Skeletal muscle tissue (tissue), 4 donors: ENCODE data around the gene SNX10. TPM values are rescaled to one million over a fixed set of nuclear protein-coding genes. Genes with fewer than 3 reads are reported as not detected.

ENCODE experiments used
- H3K27ac ChIP-seq: one replicate; pipeline ENCODE4 v1.7.0; 2013; ENCODE audit warnings: mild to moderate bottlenecking, low read depth, low read length, inconsistent platforms
- H3K27me3 ChIP-seq, 3 donors: one replicate each; pipeline ENCODE4 v1.7.0; 2013; ENCODE audit warnings: low read length in 3 of 3; ENCODE audit not compliant: control insufficient read depth in 3 of 3, insufficient read depth in 3 of 3
- H3K36me3 ChIP-seq, 3 donors: one replicate each; pipeline ENCODE4 v1.7.0; 2013; ENCODE audit warnings: low read length in 3 of 3; ENCODE audit not compliant: control insufficient read depth in 3 of 3, insufficient read depth in 3 of 3
- H3K4me1 ChIP-seq, 3 donors: one replicate each; pipeline ENCODE4 v1.7.0; 2013; ENCODE audit warnings: low read length in 3 of 3, mild to moderate bottlenecking in 3 of 3; ENCODE audit not compliant: control insufficient read depth in 3 of 3, insufficient read depth in 3 of 3
- H3K4me3 ChIP-seq, 3 donors: one replicate each; pipeline ENCODE4 v1.7.0; 2013; ENCODE audit warnings: low read length in 3 of 3
- H3K9ac ChIP-seq, 3 donors: one replicate each; pipeline ENCODE4 v1.7.0; 2013; ENCODE audit warnings: low read length in 3 of 3, mild to moderate bottlenecking in 3 of 3, moderate library complexity in 2 of 3, low read depth in 1 of 3
- H3K9me3 ChIP-seq, 3 donors: one replicate each; pipeline ENCODE4 v1.7.0; 2013; ENCODE audit warnings: low read length in 3 of 3; ENCODE audit not compliant: control insufficient read depth in 3 of 3
- total RNA-seq: library from RNA; depleted of rRNA; stranded (reverse); fragments of >200 nt; gene quantifications from one replicate; pipeline ENCODE4 v1.2.3, GENCODE V29; 2014
- donor health status: Osteomylitis.

The SNX10 gene
- total RNA-seq, 1 donor from 2014 or later, result 2.6 TPM

DNA sequence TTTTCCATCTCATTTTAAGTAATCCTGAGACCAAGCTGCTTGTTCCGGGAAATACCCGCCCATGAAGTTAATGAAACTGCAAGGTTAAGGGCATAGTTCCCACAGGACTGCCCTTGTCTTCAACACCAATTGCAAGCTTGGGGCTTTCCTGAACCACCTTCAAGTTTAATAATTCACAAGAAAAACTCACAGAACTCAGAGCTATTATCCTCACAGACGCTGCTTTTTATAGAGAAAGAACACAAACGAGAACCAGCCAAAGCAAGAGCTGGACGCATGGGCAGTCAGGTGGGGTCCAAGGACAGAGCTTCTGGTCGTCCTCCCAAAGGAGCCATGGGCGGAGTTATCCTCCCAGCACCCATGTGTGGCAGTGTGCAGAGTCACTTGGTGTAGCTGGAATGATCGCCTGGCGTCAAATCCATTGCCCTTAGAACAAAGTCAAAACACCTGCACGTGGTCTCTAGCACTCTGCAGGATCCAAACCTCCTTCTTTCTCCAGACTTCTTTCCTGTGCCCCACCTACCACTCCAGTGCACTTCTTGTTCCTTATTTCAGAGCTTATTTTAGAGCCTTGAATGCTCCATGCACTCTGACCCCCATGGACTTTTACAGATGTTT lies 56.7 kb downstream of the SNX10 start:
- no peaks in the 10 kb centered on the region for H3K36me3 ChIP-seq
- H3K4me1 ChIP-seq, result no peaks in the 10 kb centered on the region
- H3K9me3 ChIP-seq, result no peaks in the 10 kb centered on the region
- H3K4me3 ChIP-seq, result no peak overlapping the region
- no peaks in the 10 kb centered on the region for H3K27me3 ChIP-seq
- no peak overlapping the region for H3K9ac ChIP-seq
- H3K27ac ChIP-seq, result no peak overlapping the region

DNA sequence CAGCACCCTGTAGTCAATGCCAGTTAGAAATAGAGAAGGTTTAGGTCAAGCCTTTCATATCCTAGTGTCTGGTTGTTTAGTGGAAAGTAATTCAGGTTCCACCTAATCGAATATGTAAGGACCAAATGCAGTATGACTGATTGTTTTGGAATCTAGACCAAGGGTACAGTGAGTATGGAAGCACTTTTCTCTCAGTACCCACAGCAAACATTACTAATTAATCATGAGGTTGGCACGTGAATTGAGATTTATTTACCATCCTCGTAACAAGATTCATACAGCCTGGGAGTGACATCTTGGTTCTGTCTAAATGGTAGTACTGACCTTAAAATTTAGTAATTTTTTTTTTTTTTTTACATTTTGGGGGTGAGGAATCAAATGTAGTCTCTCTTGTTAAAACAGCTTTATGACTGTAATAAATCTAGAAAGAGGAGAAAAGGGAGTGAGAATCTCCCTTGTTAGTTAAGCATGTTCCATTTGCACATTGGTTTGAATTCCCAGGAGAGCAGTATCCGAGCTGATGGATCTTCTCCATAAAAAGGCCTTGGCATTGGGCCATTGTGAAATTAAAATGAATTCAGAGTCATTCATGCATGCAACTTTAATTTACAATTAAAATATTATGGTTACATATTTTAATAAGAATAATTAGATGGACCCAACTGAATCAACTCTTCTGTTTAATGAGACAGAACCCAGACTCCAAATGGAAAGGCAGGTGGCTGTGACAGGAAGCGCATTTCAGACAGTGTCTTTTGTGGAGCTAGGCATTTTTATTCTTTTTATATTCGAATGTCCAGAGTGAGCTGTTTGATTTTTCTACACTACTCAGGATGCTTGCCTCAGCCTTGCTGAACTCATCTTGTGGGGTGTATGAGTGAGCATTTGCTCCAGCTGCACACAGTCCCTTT lies 57.6 kb downstream of the SNX10 start:
- H3K36me3 ChIP-seq, result no peaks in the 10 kb centered on the region
- H3K27ac ChIP-seq, result no peak overlapping the region
- H3K4me1 ChIP-seq, result no peaks in the 10 kb centered on the region
- no peaks in the 10 kb centered on the region for H3K27me3 ChIP-seq
- no peaks in the 10 kb centered on the region for H3K9me3 ChIP-seq
- H3K4me3 ChIP-seq, result no peak overlapping the region
- H3K9ac ChIP-seq, result no peak overlapping the region

DNA sequence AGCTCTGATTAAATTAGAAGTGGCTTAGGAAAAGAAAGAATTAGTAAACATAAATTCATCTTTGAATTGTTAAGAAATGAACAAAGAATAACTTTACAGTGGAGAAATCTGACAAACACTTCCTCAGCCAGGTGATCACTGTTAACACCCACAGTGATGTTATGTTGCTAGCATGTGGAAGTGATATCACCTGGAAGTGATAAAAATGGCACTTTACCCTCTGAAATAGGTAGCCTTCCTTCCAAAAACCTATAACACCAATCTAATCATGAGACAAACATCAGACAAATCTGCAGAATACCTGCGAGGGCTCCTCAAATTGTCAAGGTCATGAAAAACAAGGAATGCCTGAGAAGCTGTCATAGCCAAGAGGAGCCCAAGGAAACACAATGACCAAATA lies 59.5 kb downstream of the SNX10 start:
- H3K9me3 ChIP-seq, result no peaks in the 10 kb centered on the region
- no peaks in the 10 kb centered on the region for H3K36me3 ChIP-seq
- H3K27me3 ChIP-seq, result no peaks in the 10 kb centered on the region
- H3K9ac ChIP-seq, result no peak overlapping the region
- no peak overlapping the region for H3K4me3 ChIP-seq
- H3K4me1 ChIP-seq, result no peaks in the 10 kb centered on the region
- no peak overlapping the region for H3K27ac ChIP-seq

- H3K9ac ChIP-seq, result no peak overlapping the region
- no peaks in the 10 kb centered on the region for H3K9me3 ChIP-seq
- no peak overlapping the region for H3K27ac ChIP-seq
- no peaks in the 10 kb centered on the region for H3K27me3 ChIP-seq
- H3K36me3 ChIP-seq, result no peaks in the 10 kb centered on the region
- no peak overlapping the region for H3K4me3 ChIP-seq
- H3K4me1 ChIP-seq, result no peaks in the 10 kb centered on the region
Measured at GRCh38 chr7:26356229-26356628, 64.6 kb downstream of the SNX10 start.

- no peak overlapping the region for H3K4me3 ChIP-seq
- no peaks in the 10 kb centered on the region for H3K4me1 ChIP-seq
- H3K27ac ChIP-seq, result no peak overlapping the region
Measured at GRCh38 chr7:26356929-26357798, 65.5 kb downstream of the SNX10 start.

GRCh38 chr7:26357799-26358151 lies 66.1 kb downstream of the SNX10 start:
- Histone ChIP-seq H3K4me1 (no peaks in the 10 kb centered on the region), H3K36me3 (no peaks in the 10 kb centered on the region), H3K9me3 (no peaks in the 10 kb centered on the region), H3K9ac (no peak overlapping the region), H3K27ac (no peak overlapping the region), H3K4me3 (no peak overlapping the region), H3K27me3 (no peaks in the 10 kb centered on the region)

More at GRCh38 chr7:26356929-26357798, 65.5 kb downstream of the SNX10 start:
- Histone ChIP-seq H3K9ac (no peak overlapping the region), H3K27me3 (no peaks in the 10 kb centered on the region), H3K9me3 (no peaks in the 10 kb centered on the region), H3K36me3 (no peaks in the 10 kb centered on the region)

DNA sequence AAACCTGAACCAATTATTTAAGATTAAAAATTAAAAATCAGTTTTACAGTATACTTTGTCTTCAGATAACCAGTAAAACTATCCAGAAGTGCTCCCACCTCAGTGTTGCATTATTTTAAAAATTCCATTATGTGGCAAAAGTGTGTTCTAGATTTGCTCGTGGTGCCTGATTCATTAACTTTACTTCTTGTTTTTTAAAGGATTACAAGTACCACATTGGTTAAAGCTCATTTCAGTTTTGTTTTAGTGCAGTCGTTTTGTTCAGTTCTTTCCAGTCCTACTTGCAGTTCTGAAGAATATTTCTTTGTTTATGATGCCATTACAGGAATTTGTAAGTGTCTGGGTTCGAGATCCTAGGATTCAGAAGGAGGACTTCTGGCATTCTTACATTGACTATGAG lies 69.0 kb downstream of the SNX10 start:
- Histone ChIP-seq H3K9ac (no peak overlapping the region), H3K4me3 (no peak overlapping the region), H3K9me3 (no peaks in the 10 kb centered on the region), H3K27me3 (no peaks in the 10 kb centered on the region), H3K36me3 (no peaks in the 10 kb centered on the region), H3K27ac (no peak overlapping the region), H3K4me1 (no peaks in the 10 kb centered on the region)

DNA sequence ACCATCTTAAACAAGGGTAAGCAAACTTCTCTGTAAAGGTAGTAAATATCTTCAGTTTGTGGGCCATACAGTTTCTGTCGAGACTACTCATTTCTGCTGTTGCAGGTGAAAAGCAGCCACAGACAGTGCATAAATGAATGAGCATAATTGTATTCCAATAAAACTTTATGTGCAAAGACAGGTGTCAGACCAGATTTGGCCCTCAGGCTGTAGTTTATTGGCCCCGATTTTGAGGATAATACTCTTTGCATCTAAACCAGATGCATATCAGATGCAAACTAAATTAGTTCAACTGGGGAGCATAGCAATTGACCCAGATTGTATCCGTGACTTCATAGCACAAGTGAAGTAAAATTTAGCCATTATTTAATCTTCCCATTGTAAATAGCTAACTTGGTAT lies 70.0 kb downstream of the SNX10 start:
- H3K4me3 ChIP-seq, result no peak overlapping the region
- no peak overlapping the region for H3K27ac ChIP-seq
- H3K4me1 ChIP-seq, result no peaks in the 10 kb centered on the region
- no peaks in the 10 kb centered on the region for H3K36me3 ChIP-seq
- no peak overlapping the region for H3K9ac ChIP-seq
- no peaks in the 10 kb centered on the region for H3K9me3 ChIP-seq
- H3K27me3 ChIP-seq, result no peaks in the 10 kb centered on the region

DNA sequence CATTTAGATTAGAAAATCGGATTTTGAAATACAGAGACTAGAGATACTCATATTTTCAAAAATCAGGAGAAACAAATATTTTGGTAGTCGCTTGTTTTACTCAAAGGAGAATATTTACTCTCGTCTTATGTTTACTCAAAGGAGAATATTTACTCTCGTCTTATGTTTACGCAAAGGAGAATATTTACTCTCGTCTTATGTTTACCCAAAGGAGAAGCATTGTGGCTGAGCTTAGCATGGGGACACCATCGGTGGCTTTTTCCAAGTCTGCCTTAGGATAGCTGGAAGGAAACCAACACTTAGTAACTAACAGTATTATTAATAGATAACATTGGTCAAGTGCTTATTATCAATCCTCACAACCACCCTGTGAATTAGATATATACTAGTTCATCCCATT lies 71.8 kb downstream of the SNX10 start:
- Histone ChIP-seq H3K27me3 (no peaks in the 10 kb centered on the region), H3K27ac (no peak overlapping the region), H3K36me3 (no peaks in the 10 kb centered on the region), H3K4me1 (no peaks in the 10 kb centered on the region), H3K9me3 (no peaks in the 10 kb centered on the region), H3K4me3 (no peak overlapping the region), H3K9ac (no peak overlapping the region)
